HG02840 (cell line): Measurements from ENCODE around the gene URAD.
"Not testable (repeated sequence)": the region's sequence is repeated elsewhere in the genome, so short reads cannot be mapped to it uniquely, and the experiment has no call there.

Experiments
- ATAC-seq: cut with Tn5 transposase; IDR thresholded peaks from one replicate; pipeline ENCODE4 v1.9.1; 2021; ENCODE audit warnings: mild to moderate bottlenecking, moderate library complexity, moderate number of reproducible peaks; ENCODE audit not compliant: unreplicated experiment, low FRiP score

Gene URAD

GRCh38 chr13:27988520-27988919, at the start of gene URAD:
Gene URAD, minus strand, starts transcription at chr13:27988693. Its CDS starts 56 bp downstream, at chr13:27988637.
- no peak for ATAC-seq

GRCh38 chr13:28037399-28037798, 48.9 kb upstream of the URAD start:
- ATAC-seq = no peak

- no peak for ATAC-seq
These were observed 46.8 kb upstream of the URAD start for GRCh38 chr13:28035146-28035782.

GRCh38 chr13:28033894-28034655, 45.6 kb upstream of the URAD start:
- ATAC-seq = no peak

- ATAC-seq = not testable (repeated sequence)
These were observed 43.9 kb upstream of the URAD start for GRCh38 chr13:28032438-28032837.

- no peak for ATAC-seq
These were observed 43.4 kb upstream of the URAD start for GRCh38 chr13:28031896-28032288.

- no peak for ATAC-seq
These were observed 42.9 kb upstream of the URAD start for GRCh38 chr13:28031220-28031895.

GRCh38 chr13:28027607-28028364, 39.3 kb upstream of the URAD start:
- ATAC-seq = no peak

GRCh38 chr13:28027071-28027470, 38.6 kb upstream of the URAD start:
- ATAC-seq = no peak

GRCh38 chr13:28026508-28026907, 38.0 kb upstream of the URAD start:
- ATAC-seq = no peak

GRCh38 chr13:28022848-28023518, 34.5 kb upstream of the URAD start:
- no peak for ATAC-seq

GRCh38 chr13:28014301-28014700, 25.8 kb upstream of the URAD start:
- ATAC-seq = no peak

GRCh38 chr13:28013482-28013881, 25.0 kb upstream of the URAD start:
- ATAC-seq = no peak

- ATAC-seq = peak; percentile 81
These were observed 24.4 kb upstream of the URAD start for GRCh38 chr13:28012896-28013295.

GRCh38 chr13:28012383-28012782, 23.9 kb upstream of the URAD start:
- no peak for ATAC-seq

- no peak for ATAC-seq
These were observed 21.6 kb upstream of the URAD start for GRCh38 chr13:28010046-28010445.

GRCh38 chr13:28005016-28005415, 16.5 kb upstream of the URAD start:
- not testable (repeated sequence) for ATAC-seq

- no peak for ATAC-seq
These were observed 14.6 kb upstream of the URAD start for GRCh38 chr13:28002886-28003698.

GRCh38 chr13:28001837-28002473, 13.5 kb upstream of the URAD start:
- ATAC-seq = no peak
